SK-N-SH (cell line): ENCODE measurements around the gene FHOD3. TPM values are rescaled to one million over a fixed set of nuclear protein-coding genes. Genes with fewer than 3 reads are reported as not detected.

Experiments
- CTCF ChIA-PET: fragments of 300-600, 350-600 bp; formaldehyde crosslinking; extraction: SDS; loops from one replicate; lab custom pipeline; 2021; lab: Yijun Ruan, JAX
- POLR2A ChIA-PET: fragments of 350-600 bp; sonication (Branson Sonifier 250); formaldehyde crosslinking; extraction: SDS; loops from one replicate; lab custom pipeline; 2020; ENCODE audit warnings: antibody characterized with exemption, inconsistent platforms; lab: Yijun Ruan, JAX
- DNase-seq: peaks from one replicate; pipeline ENCODE4 v3.0.0; 2012
- H2AFZ ChIP-seq: fragments of 200-600 bp; sonication (generic); 2 replicates; pipeline ENCODE4 v1.8.1; 2016; ENCODE audit warnings: antibody characterized with exemption, mild to moderate bottlenecking, low read depth
- H3F3A ChIP-seq: fragments of 200-600 bp; sonication (generic); replicated peaks from 2 replicates; pipeline ENCODE3; 2016; ENCODE audit warnings: antibody characterized with exemption, mild to moderate bottlenecking; ENCODE audit not compliant: insufficient read depth
- H3K27ac ChIP-seq, 2 experiments: fragments of 200-500 bp in 1 of 2; fragments of 200-600 bp in 1 of 2; sonication (Bioruptor generic) in 1 of 2; sonication (generic), shearing (Covaris generic) in 1 of 2; 2 replicates each; pipeline versions ENCODE4 v1.5.1 to v1.6.1; 2014 to 2016; ENCODE audit warnings: low read depth in 2 of 2, inconsistent platforms in 1 of 2, low read length in 1 of 2, mild to moderate bottlenecking in 1 of 2, mixed read lengths in 1 of 2
- H3K27me3 ChIP-seq: fragments of 200-600 bp; sonication (generic), shearing (Covaris generic); 2 replicates; pipeline ENCODE4 v1.6.1; 2016; ENCODE audit warnings: mixed run types; ENCODE audit not compliant: insufficient read depth
- H3K36me3 ChIP-seq, 2 experiments: fragments of 200-500 bp in 1 of 2; fragments of 200-600 bp in 1 of 2; sonication (Bioruptor generic) in 1 of 2; sonication (generic) in 1 of 2; replicated peaks in 1 of 2; 2 replicates each; pipeline versions ENCODE3 to v1.5.1; 2014 to 2016; ENCODE audit warnings: low read length in 1 of 2, mild to moderate bottlenecking in 1 of 2; ENCODE audit not compliant: insufficient read depth in 2 of 2, control insufficient read depth in 1 of 2
- H3K4me1 ChIP-seq, 2 experiments: fragments of 200-500 bp in 1 of 2; fragments of 200-600 bp in 1 of 2; sonication (Bioruptor generic) in 1 of 2; sonication (generic), shearing (Covaris generic) in 1 of 2; 2 replicates each; pipeline versions ENCODE4 v1.5.1 to v1.6.1; 2014 to 2016; ENCODE audit warnings: low read depth in 1 of 2, low read length in 1 of 2, mixed run types in 1 of 2; ENCODE audit not compliant: insufficient read depth in 2 of 2, control insufficient read depth in 1 of 2
- H3K4me2 ChIP-seq: fragments of 200-600 bp; sonication (generic), shearing (Covaris generic); 2 replicates; pipeline ENCODE4 v1.6.1; 2017; ENCODE audit warnings: mixed run types
- H3K4me3 ChIP-seq, 2 experiments: fragments of 200-500 bp in 1 of 2; fragments of 200-600 bp in 1 of 2; sonication (Bioruptor generic) in 1 of 2; sonication (generic), shearing (Covaris generic) in 1 of 2; 2 replicates each; pipeline versions ENCODE4 v1.5.1 to v1.8.1; 2014 to 2016; ENCODE audit warnings: low read depth in 2 of 2, inconsistent platforms in 1 of 2, low read length in 1 of 2, mild to moderate bottlenecking in 1 of 2, mixed read lengths in 1 of 2, moderate library complexity in 1 of 2
- H3K79me2 ChIP-seq: fragments of 200-600 bp; sonication (generic); 2 replicates; pipeline ENCODE4 v1.8.1; 2017; ENCODE audit warnings: mild to moderate bottlenecking; ENCODE audit not compliant: insufficient read depth
- H3K9ac ChIP-seq: fragments of 200-600 bp; sonication (generic); 2 replicates; pipeline ENCODE4 v1.6.1; 2017; ENCODE audit warnings: mixed run types
- H3K9me2 ChIP-seq: fragments of 200-600 bp; sonication (generic); 2 replicates; pipeline ENCODE4 v1.6.1; 2017; ENCODE audit warnings: mixed run types
- H3K9me3 ChIP-seq: fragments of 200-600 bp; sonication (generic); 2 replicates; pipeline ENCODE4 v1.6.1; 2017; ENCODE audit warnings: mixed run types, mild to moderate bottlenecking, moderate library complexity
- H4K20me1 ChIP-seq: fragments of 200-600 bp; sonication (generic); 2 replicates; pipeline ENCODE4 v1.6.1; 2017; ENCODE audit warnings: mild to moderate bottlenecking, mixed run types; ENCODE audit not compliant: insufficient read depth
- CHD2 ChIP-seq: fragments of 150-350 bp; IDR thresholded peaks from 2 replicates; pipeline ENCODE4 v1.6.1; 2018; ENCODE audit warnings: low read length; ENCODE audit not compliant: partially characterized antibody
- ELF1 ChIP-seq: IDR thresholded peaks from 2 replicates; pipeline ENCODE4 v1.4.0; 2012
- EP300 ChIP-seq, 2 experiments: IDR thresholded peaks; 2 replicates each; pipeline versions ENCODE4 v1.4.0 to v1.6.1; 2012; ENCODE audit warnings: borderline replicate concordance in 1 of 2, low read depth in 1 of 2, low read length in 1 of 2
- EZH2phosphoT487 ChIP-seq: fragments of 200-600 bp; sonication (generic); IDR thresholded peaks from 2 replicates; pipeline ENCODE4 v1.6.1; 2017; ENCODE audit warnings: low read depth, mixed run types, mild to moderate bottlenecking, antibody characterized with exemption, moderate library complexity, borderline replicate concordance
- FOSL2 ChIP-seq: IDR thresholded peaks from 2 replicates; pipeline ENCODE4 v1.4.0; 2012; ENCODE audit warnings: low read depth, mild to moderate bottlenecking, moderate library complexity, borderline replicate concordance
- FOXJ3 ChIP-seq: sonication (generic); formaldehyde crosslinking; IDR thresholded peaks from 2 replicates; pipeline ENCODE4 v1.5.1; 2020; ENCODE audit warnings: mild to moderate bottlenecking, missing genetic modification reagents
- FOXM1 ChIP-seq: IDR thresholded peaks from 2 replicates; pipeline ENCODE4 v1.4.0; 2012; ENCODE audit warnings: low read depth, mild to moderate bottlenecking
- GABPA ChIP-seq: IDR thresholded peaks from 2 replicates; pipeline ENCODE4 v1.4.0; 2012; ENCODE audit warnings: low read depth, mild to moderate bottlenecking
- GATA2 ChIP-seq: sonication (generic); formaldehyde crosslinking; IDR thresholded peaks from 2 replicates; pipeline ENCODE4 v1.5.0; 2020; ENCODE audit warnings: mild to moderate bottlenecking, missing genetic modification reagents
- RAD21 ChIP-seq: IDR thresholded peaks from 2 replicates; pipeline ENCODE4 v1.6.1; 2012; ENCODE audit warnings: mild to moderate bottlenecking, low read length
- REST ChIP-seq: IDR thresholded peaks from 2 replicates; pipeline ENCODE4 v1.6.1; 2012; ENCODE audit warnings: mild to moderate bottlenecking, low read depth, low read length, moderate library complexity
- RFX5 ChIP-seq: IDR thresholded peaks from 2 replicates; pipeline ENCODE4 v1.6.1; 2012; ENCODE audit warnings: mild to moderate bottlenecking, improper control_type of control experiment, low read length
- RXRA ChIP-seq: IDR thresholded peaks from 2 replicates; pipeline ENCODE4 v1.4.0; 2012; ENCODE audit warnings: low read depth, mild to moderate bottlenecking, borderline replicate concordance
- SIN3A ChIP-seq: IDR thresholded peaks from 2 replicates; pipeline ENCODE4 v1.6.1; 2012; ENCODE audit warnings: low read depth, mild to moderate bottlenecking, low read length, moderate library complexity, borderline replicate concordance
- SMC3 ChIP-seq: IDR thresholded peaks from 2 replicates; pipeline ENCODE4 v1.6.1; 2012; ENCODE audit warnings: low read depth, low read length, improper control_type of control experiment
- TAF1 ChIP-seq: IDR thresholded peaks from 2 replicates; pipeline ENCODE4 v1.6.1; 2012; ENCODE audit warnings: low read depth, mild to moderate bottlenecking, low read length, moderate library complexity, borderline replicate concordance
- TCF12 ChIP-seq: IDR thresholded peaks from 2 replicates; pipeline ENCODE4 v1.4.0; 2012
- YY1 ChIP-seq: IDR thresholded peaks from 2 replicates; pipeline ENCODE4 v1.4.0; 2012; ENCODE audit warnings: low read depth, mild to moderate bottlenecking
- WGBS: methylation state at CpG from one replicate; pipeline ENCODE4 v1.1.6; 2017; ENCODE audit warnings: low lambda C conversion rate; 5-methylcytosine and 5-hydroxymethylcytosine counted together
- polyA plus RNA-seq, 3 experiments: library from polyadenylated mRNA; depleted of rRNA; stranded (reverse); fragments of >200 nt; gene quantifications; 2 replicates each; pipeline ENCODE4 v1.2.3, GENCODE V29; 2012
- TF ChIP-seq, protein P1 (sequence below): fragments of 150-350 bp; IDR thresholded peaks from 2 replicates; pipeline ENCODE4 v1.6.1; 2017; ENCODE audit warnings: antibody characterized with exemption, low read length, low read depth, borderline replicate concordance
- TF ChIP-seq, protein P2 (sequence below): IDR thresholded peaks from 2 replicates; pipeline ENCODE4; 2012

FHOD3 gene
- polyA plus RNA-seq, 1 of the 3 experiments (the other 2 are of a cell fraction): 10.9 TPM

- Histone ChIP-seq H4K20me1 (no peaks in the 10 kb centered on the region), H2AFZ (no peak overlapping the region), H3K27me3 (no peaks in the 10 kb centered on the region), H3K9ac (no peak overlapping the region), H3K4me2 (no peak overlapping the region), H3K27ac (no peak overlapping the region), H3K4me1 (no peaks in the 10 kb centered on the region), H3K36me3 (peaks cover 0 to 5% of the 10 kb centered on the region in 2 experiments), H3K9me2 (no peaks in the 10 kb centered on the region), H3F3A (no peaks in the 10 kb centered on the region), H3K4me3 (no peak overlapping the region), H3K79me2 (no peaks in the 10 kb centered on the region), H3K9me3 (no peaks in the 10 kb centered on the region)
- ChIA-PET POLR2A (no interaction called here), CTCF (no interaction called here)
- DNase-seq: no peak
- 82% methylated on average over 7 of the region's 7 CpGs for WGBS
- no peak for TF ChIP-seq RXRA
- no peak for TF ChIP-seq EP300 (IDR thresholded peaks at IDR 0.05; ENCODE audit: borderline replicate concordance in 1 of 2, low read depth in 1 of 2, low read length in 1 of 2)
- no peak for TF ChIP-seq RFX5
- no peak for TF ChIP-seq SMC3
- no peak for TF ChIP-seq TCF12
- TF ChIP-seq ELF1: no peak
- TF ChIP-seq SIN3A: no peak
- TF ChIP-seq EZH2phosphoT487: no peak
- no peak for TF ChIP-seq REST
- no peak for TF ChIP-seq FOXJ3 (CRISPR knock-in tag)
- no peak for TF ChIP-seq CHD2
- TF ChIP-seq, protein P1, sequence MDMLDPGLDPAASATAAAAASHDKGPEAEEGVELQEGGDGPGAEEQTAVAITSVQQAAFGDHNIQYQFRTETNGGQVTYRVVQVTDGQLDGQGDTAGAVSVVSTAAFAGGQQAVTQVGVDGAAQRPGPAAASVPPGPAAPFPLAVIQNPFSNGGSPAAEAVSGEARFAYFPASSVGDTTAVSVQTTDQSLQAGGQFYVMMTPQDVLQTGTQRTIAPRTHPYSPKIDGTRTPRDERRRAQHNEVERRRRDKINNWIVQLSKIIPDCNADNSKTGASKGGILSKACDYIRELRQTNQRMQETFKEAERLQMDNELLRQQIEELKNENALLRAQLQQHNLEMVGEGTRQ: no peak
- no peak for TF ChIP-seq FOXM1
- no peak for TF ChIP-seq GABPA
- TF ChIP-seq RAD21: no peak
- no peak for TF ChIP-seq FOSL2
- TF ChIP-seq GATA2: no peak
- no peak for TF ChIP-seq YY1
- TF ChIP-seq, protein P2, sequence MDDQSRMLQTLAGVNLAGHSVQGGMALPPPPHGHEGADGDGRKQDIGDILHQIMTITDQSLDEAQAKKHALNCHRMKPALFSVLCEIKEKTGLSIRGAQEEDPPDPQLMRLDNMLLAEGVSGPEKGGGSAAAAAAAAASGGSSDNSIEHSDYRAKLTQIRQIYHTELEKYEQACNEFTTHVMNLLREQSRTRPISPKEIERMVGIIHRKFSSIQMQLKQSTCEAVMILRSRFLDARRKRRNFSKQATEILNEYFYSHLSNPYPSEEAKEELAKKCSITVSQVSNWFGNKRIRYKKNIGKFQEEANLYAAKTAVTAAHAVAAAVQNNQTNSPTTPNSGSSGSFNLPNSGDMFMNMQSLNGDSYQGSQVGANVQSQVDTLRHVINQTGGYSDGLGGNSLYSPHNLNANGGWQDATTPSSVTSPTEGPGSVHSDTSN: no peak
- TF ChIP-seq TAF1: no peak
Measured at GRCh38 chr18:36660311-36660710, 362.8 kb downstream of the FHOD3 start.
